Measurements from ENCODE around the gene IPO5.

Gene IPO5

GRCh38 chr13:97953376-97953970 is at the start of gene IPO5:
TSS of gene IPO5 (plus strand) at chr13:97953675. CDS start at chr13:97976697, 23,022 bp downstream.
- TF ChIP-seq JUND (IDR thresholded peaks at IDR 0.05; ENCODE audit: low read depth): no peak
- in situ Hi-C loops (cut with HindIII; ENCODE audit: low pct_unique_long_range_greater_than_20kb, low sequenced_read_pairs): no loop called here
- no peak for DNase-seq (ENCODE audit: low read depth in 1 of 2, low spot score in 1 of 2)

- DNase-seq (ENCODE audit: low read depth in 1 of 2, low spot score in 1 of 2): no peak
- TF ChIP-seq JUND (IDR thresholded peaks at IDR 0.05; ENCODE audit: low read depth): no peak
- in situ Hi-C loops (cut with HindIII; ENCODE audit: low pct_unique_long_range_greater_than_20kb, low sequenced_read_pairs): no loop called here
These were observed 49.4 kb upstream of the IPO5 start for GRCh38 chr13:97904059-97904458.

- in situ Hi-C loops (cut with HindIII; ENCODE audit: low pct_unique_long_range_greater_than_20kb, low sequenced_read_pairs): no loop called here
- no peak for TF ChIP-seq JUND (IDR thresholded peaks at IDR 0.05; ENCODE audit: low read depth)
- DNase-seq (ENCODE audit: low read depth in 1 of 2, low spot score in 1 of 2): no peak
These were observed 48.0 kb upstream of the IPO5 start for GRCh38 chr13:97905517-97905916.

- DNase-seq (ENCODE audit: low read depth in 1 of 2, low spot score in 1 of 2): peak in 1 of 2 experiments; percentile 27
- no peak for TF ChIP-seq JUND (IDR thresholded peaks at IDR 0.05; ENCODE audit: low read depth)
- in situ Hi-C loops (cut with HindIII; ENCODE audit: low pct_unique_long_range_greater_than_20kb, low sequenced_read_pairs): no loop called here
These were observed 42.0 kb upstream of the IPO5 start for GRCh38 chr13:97911311-97912138.

- in situ Hi-C loops (cut with HindIII; ENCODE audit: low pct_unique_long_range_greater_than_20kb, low sequenced_read_pairs): no loop called here
- TF ChIP-seq JUND (IDR thresholded peaks at IDR 0.05; ENCODE audit: low read depth): no peak
- no peak for DNase-seq (ENCODE audit: low read depth in 1 of 2, low spot score in 1 of 2)
These were observed 41.3 kb upstream of the IPO5 start for GRCh38 chr13:97912139-97912535.

GRCh38 chr13:97913206-97913605 is 40.3 kb upstream of the IPO5 start:
- in situ Hi-C loops (cut with HindIII; ENCODE audit: low pct_unique_long_range_greater_than_20kb, low sequenced_read_pairs): no loop called here
- no peak for TF ChIP-seq JUND (IDR thresholded peaks at IDR 0.05; ENCODE audit: low read depth)
- DNase-seq (ENCODE audit: low read depth in 1 of 2, low spot score in 1 of 2): no peak

GRCh38 chr13:97914540-97914939 is 38.9 kb upstream of the IPO5 start:
- no peak for DNase-seq (ENCODE audit: low read depth in 1 of 2, low spot score in 1 of 2)
- in situ Hi-C loops (cut with HindIII; ENCODE audit: low pct_unique_long_range_greater_than_20kb, low sequenced_read_pairs): no loop called here
- no peak for TF ChIP-seq JUND (IDR thresholded peaks at IDR 0.05; ENCODE audit: low read depth)

GRCh38 chr13:97921176-97921816 is 32.2 kb upstream of the IPO5 start:
- no peak for DNase-seq (ENCODE audit: low read depth in 1 of 2, low spot score in 1 of 2)
- in situ Hi-C loops (cut with HindIII; ENCODE audit: low pct_unique_long_range_greater_than_20kb, low sequenced_read_pairs): no loop called here
- no peak for TF ChIP-seq JUND (IDR thresholded peaks at IDR 0.05; ENCODE audit: low read depth)

- in situ Hi-C loops (cut with HindIII; ENCODE audit: low pct_unique_long_range_greater_than_20kb, low sequenced_read_pairs): no loop called here
- DNase-seq (ENCODE audit: low read depth in 1 of 2, low spot score in 1 of 2): no peak
- no peak for TF ChIP-seq JUND (IDR thresholded peaks at IDR 0.05; ENCODE audit: low read depth)
These were observed 25.2 kb upstream of the IPO5 start for GRCh38 chr13:97928301-97928700.

- no peak for DNase-seq (ENCODE audit: low read depth in 1 of 2, low spot score in 1 of 2)
- no peak for TF ChIP-seq JUND (IDR thresholded peaks at IDR 0.05; ENCODE audit: low read depth)
- in situ Hi-C loops (cut with HindIII; ENCODE audit: low pct_unique_long_range_greater_than_20kb, low sequenced_read_pairs): no loop called here
These were observed 21.4 kb upstream of the IPO5 start for GRCh38 chr13:97932036-97932435.

- in situ Hi-C loops (cut with HindIII; ENCODE audit: low pct_unique_long_range_greater_than_20kb, low sequenced_read_pairs): no loop called here
- TF ChIP-seq JUND (IDR thresholded peaks at IDR 0.05; ENCODE audit: low read depth): no peak
- DNase-seq (ENCODE audit: low read depth in 1 of 2, low spot score in 1 of 2): no peak
These were observed 20.8 kb upstream of the IPO5 start for GRCh38 chr13:97932647-97933046.

- in situ Hi-C loops (cut with HindIII; ENCODE audit: low pct_unique_long_range_greater_than_20kb, low sequenced_read_pairs): no loop called here
- no peak for DNase-seq (ENCODE audit: low read depth in 1 of 2, low spot score in 1 of 2)
- no peak for TF ChIP-seq JUND (IDR thresholded peaks at IDR 0.05; ENCODE audit: low read depth)
These were observed 19.7 kb upstream of the IPO5 start for GRCh38 chr13:97933776-97934175.

GRCh38 chr13:97934590-97934989 is 18.9 kb upstream of the IPO5 start:
- TF ChIP-seq JUND (IDR thresholded peaks at IDR 0.05; ENCODE audit: low read depth): no peak
- in situ Hi-C loops (cut with HindIII; ENCODE audit: low pct_unique_long_range_greater_than_20kb, low sequenced_read_pairs): no loop called here
- no peak for DNase-seq (ENCODE audit: low read depth in 1 of 2, low spot score in 1 of 2)
